NK-92 (cell line): ENCODE results near the gene EML6.
"Not testable (repeated sequence)": the region's sequence is repeated elsewhere in the genome, so short reads cannot be mapped to it uniquely, and the experiment has no call there.

Experiments
- DNase-seq: peaks from one replicate; lab custom pipeline; 2025; ENCODE audit not compliant: unreplicated experiment; lab: John Stamatoyannopoulos, UW

Gene EML6

GRCh38 chr2:54840559-54841468 lies 117.4 kb downstream of the EML6 start:
- no peak for DNase-seq

DNA sequence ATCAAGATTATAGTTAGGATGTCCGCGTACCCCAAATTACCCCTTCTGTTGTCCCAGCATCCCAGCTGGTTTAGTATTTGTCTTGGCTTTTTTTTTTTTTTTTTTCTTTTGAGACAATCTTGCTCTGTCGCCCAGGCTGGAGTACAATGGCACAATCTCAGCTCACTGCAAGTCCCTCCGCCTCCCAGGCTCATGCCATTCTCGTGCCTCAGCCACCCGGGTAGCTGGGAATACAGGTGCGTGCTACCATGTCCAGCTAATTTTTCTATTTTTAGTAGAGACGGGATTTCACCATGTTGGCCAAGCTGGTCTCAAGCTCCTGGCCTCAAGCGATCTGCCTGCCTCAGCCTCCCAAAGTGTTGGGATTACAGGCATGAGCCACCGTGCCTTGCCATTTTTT lies 118.0 kb downstream of the EML6 start:
- DNase-seq = not testable (repeated sequence)

- DNase-seq = no peak
These were observed 121.6 kb downstream of the EML6 start for GRCh38 chr2:54845094-54845493.

GRCh38 chr2:54845514-54845913 lies 122.1 kb downstream of the EML6 start:
- DNase-seq = no peak

DNA sequence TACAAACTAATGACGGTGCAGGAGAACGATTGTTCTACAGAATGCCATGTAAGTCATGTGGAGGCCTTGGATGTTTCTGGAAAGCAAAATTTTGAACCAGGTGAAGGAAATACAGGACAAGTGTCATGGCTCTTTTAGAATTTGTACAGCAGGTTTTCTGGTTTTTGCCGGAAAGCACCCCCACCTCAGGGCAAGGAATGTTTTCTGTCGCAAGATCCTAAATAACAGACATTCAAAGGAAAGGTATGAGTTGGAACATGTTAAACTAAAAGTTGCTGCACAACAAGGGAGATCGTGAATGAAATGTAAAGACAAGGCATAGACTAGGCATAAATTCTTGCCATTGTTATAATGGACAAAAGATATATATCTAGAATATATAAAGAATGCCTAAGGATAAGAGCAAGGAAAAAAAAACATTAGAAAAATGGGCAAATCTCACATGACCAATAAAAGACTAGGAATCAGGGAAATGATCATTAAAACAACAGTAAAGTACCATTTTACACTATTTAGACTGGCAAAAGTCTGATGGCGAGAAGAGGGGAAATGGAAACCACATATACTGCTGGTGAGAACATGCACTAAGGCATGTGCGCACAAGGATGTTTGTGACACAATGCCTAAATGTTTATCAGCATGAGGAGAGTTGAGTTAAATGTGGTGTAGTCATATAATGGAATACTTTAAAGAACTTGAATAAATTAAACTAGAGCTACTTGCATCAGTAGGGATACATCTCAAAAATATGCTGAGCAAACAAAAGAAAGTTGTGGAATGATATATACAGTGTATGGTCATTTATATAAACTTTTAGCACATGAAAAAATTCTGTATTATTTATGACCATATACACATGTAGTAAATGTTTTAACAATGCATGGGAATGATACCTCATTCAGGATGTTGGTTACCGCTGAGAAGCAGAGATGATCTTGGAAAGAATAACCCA lies 127.0 kb downstream of the EML6 start:
- DNase-seq = no peak

- DNase-seq = no peak
These were observed 130.3 kb downstream of the EML6 start for GRCh38 chr2:54853616-54854310.

DNA sequence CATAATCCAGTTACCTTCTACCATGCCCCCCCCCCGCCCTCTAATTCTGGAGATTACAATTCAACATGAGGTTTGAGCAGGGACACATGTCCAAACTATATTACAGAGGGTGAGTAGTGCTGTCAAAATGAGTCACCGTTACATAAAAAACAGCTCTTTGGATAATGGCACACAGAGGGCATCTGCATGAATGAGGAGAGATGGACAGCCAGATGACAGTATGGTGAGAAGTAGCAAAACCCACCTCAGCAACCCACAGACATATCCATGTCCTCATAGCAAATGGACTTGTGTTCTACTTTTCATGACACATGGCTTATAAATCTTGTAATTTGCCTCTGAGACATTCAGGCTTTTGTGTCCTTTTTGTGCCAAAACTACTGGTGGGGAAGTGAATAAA lies 132.0 kb downstream of the EML6 start:
- DNase-seq = no peak

- DNase-seq = no peak
These were observed 134.7 kb downstream of the EML6 start for GRCh38 chr2:54858021-54858681.

DNA sequence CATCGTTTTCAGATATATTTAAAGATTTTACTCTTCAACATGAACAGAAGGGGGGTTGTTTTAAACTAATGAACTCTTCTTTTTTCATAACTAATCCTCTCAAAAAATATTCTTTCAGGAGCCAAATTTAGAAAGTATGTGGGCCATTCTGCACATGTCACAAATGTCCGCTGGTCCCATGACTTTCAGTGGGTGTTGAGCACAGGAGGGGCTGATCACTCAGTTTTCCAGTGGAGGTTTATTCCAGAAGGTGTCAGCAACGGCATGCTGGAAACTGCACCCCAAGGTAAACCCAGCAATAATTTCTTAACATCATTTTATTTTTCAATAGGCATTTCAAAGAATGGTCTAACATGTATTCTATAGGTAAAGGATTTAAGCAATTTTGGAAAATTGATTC lies 136.0 kb downstream of the EML6 start:
- no peak for DNase-seq

- no peak for DNase-seq
These were observed 136.7 kb downstream of the EML6 start for GRCh38 chr2:54859997-54860701.

GRCh38 chr2:54862229-54862628 lies 138.8 kb downstream of the EML6 start:
- DNase-seq = no peak

DNA sequence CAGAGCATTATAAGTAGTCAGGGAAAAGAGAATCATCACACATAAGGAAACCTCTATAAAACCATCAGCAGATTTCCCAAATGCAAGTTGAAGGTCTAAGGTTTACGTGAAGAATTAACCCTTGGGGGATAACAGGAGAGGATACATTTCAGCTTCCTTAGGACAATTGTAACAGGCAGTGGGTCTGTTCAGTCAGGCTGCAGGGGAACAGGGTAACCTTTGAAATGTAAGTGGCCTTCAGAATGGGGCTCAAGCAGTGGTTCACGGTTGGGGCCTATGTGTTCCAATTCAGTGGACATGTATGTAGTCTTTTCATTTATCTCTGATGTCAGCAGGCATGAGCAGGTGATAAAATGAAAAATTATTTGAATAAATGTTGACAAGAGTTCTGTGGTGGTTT lies 139.3 kb downstream of the EML6 start:
- DNase-seq = no peak

DNA sequence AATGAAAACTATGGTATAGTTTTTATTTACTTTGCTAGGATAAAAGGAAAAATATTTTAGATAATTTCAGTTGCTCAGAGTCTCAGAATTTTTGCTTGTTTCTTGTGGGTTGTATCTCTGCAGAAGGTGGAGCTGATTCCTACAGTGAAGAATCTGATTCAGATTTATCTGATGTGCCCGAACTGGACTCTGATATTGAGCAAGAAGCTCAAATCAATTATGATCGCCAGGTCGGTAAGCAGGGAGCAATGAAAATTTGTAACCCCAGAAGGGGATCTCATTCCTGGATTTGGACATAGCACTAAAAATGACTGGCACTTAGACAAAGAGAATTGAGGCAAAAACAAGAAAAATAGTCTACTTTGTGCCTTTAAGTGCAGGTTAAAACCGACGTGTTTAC lies 140.2 kb downstream of the EML6 start:
- no peak for DNase-seq

DNA sequence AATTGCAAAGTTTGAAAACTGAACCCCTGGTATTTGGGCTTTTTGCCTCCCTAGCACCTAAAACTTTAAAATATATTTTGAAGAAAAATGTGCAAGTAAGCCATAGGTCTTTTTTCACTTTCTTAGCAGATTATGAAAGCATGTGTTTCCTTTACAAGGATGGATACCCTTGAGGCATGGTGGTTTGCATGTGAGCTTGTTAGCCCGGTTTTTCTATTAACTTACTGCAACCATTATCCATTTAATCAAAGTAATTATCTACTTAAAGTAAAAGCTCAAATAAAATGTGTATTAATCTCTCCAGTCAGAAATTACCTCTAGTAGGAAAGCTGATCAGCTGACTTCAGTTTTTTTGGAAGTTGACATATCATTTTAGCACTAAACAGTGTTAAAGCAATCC lies 140.6 kb downstream of the EML6 start:
- DNase-seq = no peak

DNA sequence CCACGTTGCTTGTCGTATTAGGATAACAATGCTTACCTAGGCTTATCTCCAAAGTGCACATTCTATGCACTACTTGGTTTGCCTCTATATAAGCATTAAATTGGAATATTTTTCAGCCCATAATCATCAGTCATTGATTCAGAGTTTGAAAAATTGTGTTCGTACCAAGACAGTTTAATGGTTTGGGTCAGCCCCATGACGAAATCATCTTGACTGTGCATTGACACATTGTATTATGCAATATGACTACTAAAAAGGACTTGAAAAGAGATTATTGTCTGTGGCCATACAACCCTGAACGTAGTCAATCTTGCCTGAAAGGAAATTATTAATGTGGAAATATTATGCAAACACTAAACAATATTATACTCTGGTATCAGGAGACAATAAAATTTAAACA lies 141.3 kb downstream of the EML6 start:
- DNase-seq = no peak

DNA sequence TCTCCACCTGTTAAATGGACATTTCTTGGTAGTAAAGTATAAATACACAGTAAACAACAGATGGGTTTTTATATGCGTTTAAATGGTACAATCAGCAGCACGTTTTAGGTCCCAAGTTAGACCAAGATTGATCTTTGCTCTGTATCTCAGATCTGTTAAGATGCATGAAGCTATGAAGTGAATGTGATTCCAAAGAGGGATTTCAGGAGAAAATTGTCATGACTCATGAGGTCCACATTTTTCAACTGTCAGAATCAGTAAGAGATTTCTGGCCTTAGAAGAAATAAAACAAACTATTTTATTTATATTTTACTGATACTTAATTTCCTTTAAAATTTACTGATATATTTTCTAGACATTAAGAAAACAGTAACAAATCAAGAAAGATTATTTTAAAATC lies 142.7 kb downstream of the EML6 start:
- DNase-seq = no peak

GRCh38 chr2:54866868-54867267 lies 143.4 kb downstream of the EML6 start:
- no peak for DNase-seq

GRCh38 chr2:54867457-54867856 lies 144.0 kb downstream of the EML6 start:
- no peak for DNase-seq

GRCh38 chr2:54871457-54872107 lies 148.1 kb downstream of the EML6 start:
- DNase-seq = no peak

DNA sequence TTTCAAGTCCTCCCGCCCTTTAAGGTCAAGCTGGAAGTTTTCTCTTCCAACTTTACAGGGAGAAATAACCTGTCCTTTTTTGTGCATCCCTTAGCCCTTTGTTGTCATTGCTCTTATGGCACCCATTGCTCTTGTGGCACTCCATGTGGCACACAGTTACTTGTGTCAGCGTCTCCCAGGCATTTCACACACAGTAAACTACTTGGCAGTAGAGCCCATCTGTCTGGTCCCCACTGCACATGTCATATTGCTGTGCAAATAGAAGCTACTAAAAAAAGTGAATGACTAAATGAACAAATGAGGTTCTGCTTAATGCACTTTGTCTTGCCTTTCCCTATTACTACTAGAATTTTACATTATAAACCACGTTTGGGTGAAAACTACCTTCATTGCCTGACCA lies 149.3 kb downstream of the EML6 start:
- no peak for DNase-seq
